ENCODE measurements around the gene MOK.

Gene MOK

GRCh38 chr14:102283631-102284129 is 21.3 kb downstream of the MOK start:
- DNase-seq (ENCODE audit: low read depth), result no peak

- DNase-seq (ENCODE audit: low read depth), result no peak
Measured at GRCh38 chr14:102282751-102283465, 22.1 kb downstream of the MOK start.

GRCh38 chr14:102280376-102280962 is 24.5 kb downstream of the MOK start:
- peak; percentile 98 for DNase-seq (ENCODE audit: low read depth)

- DNase-seq (ENCODE audit: low read depth), result peak; percentile 99
Measured at GRCh38 chr14:102279688-102280348, 25.1 kb downstream of the MOK start.

GRCh38 chr14:102279282-102279681 is 25.7 kb downstream of the MOK start:
- no peak for DNase-seq (ENCODE audit: low read depth)

- DNase-seq (ENCODE audit: low read depth), result no peak
Measured at GRCh38 chr14:102278631-102278935, 26.4 kb downstream of the MOK start.

GRCh38 chr14:102277874-102278630 is 26.9 kb downstream of the MOK start:
- no peak for DNase-seq (ENCODE audit: low read depth)

GRCh38 chr14:102275866-102276265 is 29.1 kb downstream of the MOK start:
- peak; percentile 50 for DNase-seq (ENCODE audit: low read depth)

- peak; percentile 77 for DNase-seq (ENCODE audit: low read depth)
Measured at GRCh38 chr14:102272392-102272791, 32.6 kb downstream of the MOK start.

- no peak for DNase-seq (ENCODE audit: low read depth)
Measured at GRCh38 chr14:102264775-102265174, 40.2 kb downstream of the MOK start.

GRCh38 chr14:102264355-102264754 is 40.6 kb downstream of the MOK start:
- no peak for DNase-seq (ENCODE audit: low read depth)

- peak; percentile 36 for DNase-seq (ENCODE audit: low read depth)
Measured at GRCh38 chr14:102262929-102263462, 42.0 kb downstream of the MOK start.

GRCh38 chr14:102258136-102258535 is 46.8 kb downstream of the MOK start:
- no peak for DNase-seq (ENCODE audit: low read depth)

GRCh38 chr14:102256716-102257115 is 48.2 kb downstream of the MOK start:
- DNase-seq (ENCODE audit: low read depth), result no peak

GRCh38 chr14:102255401-102256190 is 49.4 kb downstream of the MOK start:
- peak; percentile 57 for DNase-seq (ENCODE audit: low read depth)

GRCh38 chr14:102252834-102253801 is 51.8 kb downstream of the MOK start:
- DNase-seq (ENCODE audit: low read depth), result no peak

GRCh38 chr14:102251161-102251560 is 53.8 kb downstream of the MOK start:
- no peak for DNase-seq (ENCODE audit: low read depth)

GRCh38 chr14:102250636-102251035 is 54.3 kb downstream of the MOK start:
- DNase-seq (ENCODE audit: low read depth), result no peak

- no peak for DNase-seq (ENCODE audit: low read depth)
Measured at GRCh38 chr14:102249981-102250380, 55.0 kb downstream of the MOK start.

- DNase-seq (ENCODE audit: low read depth), result peak; percentile 91
Measured at GRCh38 chr14:102249041-102249440, 55.9 kb downstream of the MOK start.
